G401 (cell line): Measurements from ENCODE around the gene SOBP. TPM values are rescaled to one million over a fixed set of nuclear protein-coding genes. Genes with fewer than 3 reads are reported as not detected.

Source experiments
- DNase-seq: peaks from one replicate; pipeline ENCODE4 v3.0.0-alpha.2; 2015; ENCODE audit warnings: low spot score
- in situ Hi-C: cut with HindIII; loops from 2 replicates; pipeline ENCODE4 v1.10.0; 2016; ENCODE audit warnings: low sequenced_read_pairs, mixed read lengths
- total RNA-seq: library from RNA; depleted of rRNA; stranded (reverse); fragments of >200 nt; shearing (Covaris generic); gene quantifications from 2 replicates; pipeline ENCODE4 v1.2.3, GENCODE V29; 2014

Gene SOBP
- total RNA-seq, 1 experiment from 2014 or later: 3.7 TPM

GRCh38 chr6:107645740-107646139, 155.8 kb downstream of the SOBP start:
- DNase-seq: no peak
- in situ Hi-C loops: no loop called here

- in situ Hi-C loops: no loop called here
- no peak for DNase-seq
Observed at GRCh38 chr6:107646176-107646575, 156.3 kb downstream of the SOBP start.

- DNase-seq: no peak
- in situ Hi-C loops: no loop called here
Observed at GRCh38 chr6:107646776-107647438, 157.0 kb downstream of the SOBP start.

- no peak for DNase-seq
- in situ Hi-C loops: no loop called here
Observed at GRCh38 chr6:107647439-107647948, 157.6 kb downstream of the SOBP start.

GRCh38 chr6:107648983-107649382, 159.1 kb downstream of the SOBP start:
- DNase-seq: no peak
- in situ Hi-C loops: no loop called here

- no peak for DNase-seq
- in situ Hi-C loops: no loop called here
Observed at GRCh38 chr6:107652526-107653182, 162.7 kb downstream of the SOBP start.

GRCh38 chr6:107653183-107653580, 163.3 kb downstream of the SOBP start:
- in situ Hi-C loops: no loop called here
- DNase-seq: no peak

- in situ Hi-C loops: no loop called here
- DNase-seq: no peak
Observed at GRCh38 chr6:107653861-107654394, 164.0 kb downstream of the SOBP start.

- DNase-seq: no peak
- in situ Hi-C loops: no loop called here
Observed at GRCh38 chr6:107654764-107655163, 164.8 kb downstream of the SOBP start.

GRCh38 chr6:107655245-107655644, 165.3 kb downstream of the SOBP start:
- DNase-seq: no peak
- in situ Hi-C loops: no loop called here

- in situ Hi-C loops: no loop called here
- DNase-seq: no peak
Observed at GRCh38 chr6:107655864-107656263, 165.9 kb downstream of the SOBP start.

- in situ Hi-C loops: no loop called here
Observed at GRCh38 chr6:107656401-107656800, 166.5 kb downstream of the SOBP start.

GRCh38 chr6:107656883-107657282, 167.0 kb downstream of the SOBP start:
- DNase-seq: no peak
- in situ Hi-C loops: no loop called here

More at GRCh38 chr6:107656401-107656800, 166.5 kb downstream of the SOBP start:
- DNase-seq: no peak

GRCh38 chr6:107657373-107657754, 167.4 kb downstream of the SOBP start:
- in situ Hi-C loops: no loop called here

GRCh38 chr6:107657755-107658461, 168.0 kb downstream of the SOBP start:
- in situ Hi-C loops: no loop called here
- DNase-seq: peak; percentile 48

More at GRCh38 chr6:107657373-107657754, 167.4 kb downstream of the SOBP start:
- DNase-seq: no peak

- in situ Hi-C loops: no loop called here
- DNase-seq: no peak
Observed at GRCh38 chr6:107658920-107659865, 169.3 kb downstream of the SOBP start.

GRCh38 chr6:107660839-107661238, 170.9 kb downstream of the SOBP start:
- in situ Hi-C loops: no loop called here
- DNase-seq: no peak

- no peak for DNase-seq
- in situ Hi-C loops: no loop called here
Observed at GRCh38 chr6:107661291-107661690, 171.4 kb downstream of the SOBP start.

- no peak for DNase-seq
- in situ Hi-C loops: no loop called here
Observed at GRCh38 chr6:107662333-107662732, 172.4 kb downstream of the SOBP start.
